ENCODE measurements around the gene SGCA.

- TF ChIP-seq CTCF (IDR thresholded peaks at IDR 0.05; ENCODE audit: low read depth, low read length, poor library complexity, severe bottlenecking) (no peak), EZH2phosphoT487 (IDR thresholded peaks at IDR 0.05; ENCODE audit: borderline replicate concordance, low read length) (peak; percentile 88; the same call in 1 of the 2 replicates)
Observed at GRCh38 chr17:50129353-50129727, 36.5 kb upstream of the SGCA start.
